ENCODE measurements around the gene FAH.
"Not testable (repeated sequence)": the region's sequence is repeated elsewhere in the genome, so short reads cannot be mapped to it uniquely, and the experiment has no call there.

The FAH gene

DNA sequence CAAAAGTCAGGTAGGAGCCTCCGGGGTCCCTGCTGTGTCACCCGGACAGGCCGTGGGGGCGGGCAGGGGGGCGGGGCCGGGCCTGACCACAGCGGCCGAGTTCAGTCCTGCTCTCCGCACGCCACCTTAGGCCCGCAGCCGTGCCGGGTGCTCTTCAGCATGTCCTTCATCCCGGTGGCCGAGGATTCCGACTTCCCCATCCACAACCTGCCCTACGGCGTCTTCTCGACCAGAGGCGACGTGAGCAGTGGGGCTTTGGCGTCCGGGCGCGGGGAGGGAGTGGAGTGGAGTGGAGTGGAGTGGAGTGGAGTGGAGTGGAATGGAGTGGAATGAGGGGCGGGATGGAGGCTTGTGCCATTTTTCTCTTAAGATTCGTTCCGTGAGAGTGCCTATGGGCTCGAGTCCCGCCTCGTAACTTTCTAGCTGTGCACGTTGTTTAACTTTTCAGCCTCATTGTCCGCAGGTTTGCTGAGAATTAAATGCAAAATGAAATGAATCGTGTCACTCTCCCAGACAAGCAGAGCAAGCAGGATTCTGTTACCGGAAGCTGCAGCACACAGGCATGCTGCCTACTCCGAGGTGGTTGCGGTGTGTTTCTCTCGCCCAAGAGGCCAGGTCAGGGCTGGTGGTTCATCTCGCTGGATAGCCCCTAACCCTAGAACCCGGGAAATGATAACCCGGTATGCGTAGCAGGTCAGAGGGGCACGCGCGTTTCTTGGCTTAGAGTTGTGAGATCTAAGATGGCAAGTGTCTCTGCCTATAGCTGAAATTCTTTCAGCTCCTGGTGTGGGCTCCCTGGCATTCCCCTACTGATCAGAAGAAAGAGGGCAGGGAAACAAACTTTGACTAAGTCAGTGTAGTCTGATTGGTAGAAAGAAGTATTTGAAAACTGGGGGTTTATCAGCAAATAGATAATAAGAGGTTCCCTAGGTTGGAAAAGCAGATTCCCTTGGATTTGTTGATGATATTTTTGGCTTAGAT is at the start of gene FAH:
Gene FAH, plus strand, starts transcription at position 104 of the 981 bp plus-strand sequence. Its CDS starts 56 bp downstream, at position 160.
- DNase-seq (ENCODE audit: low read depth) = no peak

- DNase-seq (ENCODE audit: low read depth) = no peak
Measured at GRCh38 chr15:80105193-80105592, 47.6 kb upstream of the FAH start.

DNA sequence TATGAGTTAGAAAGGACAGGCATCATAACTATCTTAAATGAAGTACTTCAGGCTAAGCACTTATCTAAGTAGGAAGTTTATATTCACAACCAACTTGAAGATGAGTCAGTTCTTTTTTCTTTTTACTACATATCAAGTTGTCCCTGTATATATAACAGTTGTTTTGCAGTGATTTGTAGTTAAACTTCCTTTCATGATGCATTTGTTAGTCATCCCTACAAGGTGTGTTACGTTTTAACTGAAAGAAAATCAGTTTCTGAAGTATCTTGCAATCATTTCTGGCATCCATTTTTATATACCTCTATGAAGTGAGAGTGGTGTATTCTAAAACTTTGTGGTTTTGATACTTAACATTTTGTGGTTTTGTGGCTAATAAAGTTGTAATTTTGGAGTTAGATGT is 47.2 kb upstream of the FAH start:
- no peak for DNase-seq (ENCODE audit: low read depth)

- DNase-seq (ENCODE audit: low read depth) = no peak
Measured at GRCh38 chr15:80106051-80106450, 46.7 kb upstream of the FAH start.

DNA sequence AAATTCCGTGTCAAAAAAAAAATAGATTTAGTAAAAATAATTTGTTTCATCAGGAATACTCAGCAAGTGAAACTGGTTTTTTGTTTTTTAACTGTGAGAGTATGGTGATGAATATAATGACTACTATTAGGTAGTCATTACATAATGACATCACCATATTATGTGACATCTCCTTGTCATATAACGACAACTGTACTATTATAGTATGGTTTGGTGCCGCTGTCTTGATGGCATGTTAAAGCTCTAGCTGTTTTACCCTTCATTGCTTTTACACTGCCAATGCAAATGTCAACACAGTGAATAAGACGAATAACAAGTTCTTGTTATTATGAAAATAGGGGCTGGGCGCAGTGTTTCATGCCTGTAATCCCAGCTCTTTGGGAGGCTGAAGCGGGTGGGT is 45.6 kb upstream of the FAH start:
- DNase-seq (ENCODE audit: low read depth) = no peak

DNA sequence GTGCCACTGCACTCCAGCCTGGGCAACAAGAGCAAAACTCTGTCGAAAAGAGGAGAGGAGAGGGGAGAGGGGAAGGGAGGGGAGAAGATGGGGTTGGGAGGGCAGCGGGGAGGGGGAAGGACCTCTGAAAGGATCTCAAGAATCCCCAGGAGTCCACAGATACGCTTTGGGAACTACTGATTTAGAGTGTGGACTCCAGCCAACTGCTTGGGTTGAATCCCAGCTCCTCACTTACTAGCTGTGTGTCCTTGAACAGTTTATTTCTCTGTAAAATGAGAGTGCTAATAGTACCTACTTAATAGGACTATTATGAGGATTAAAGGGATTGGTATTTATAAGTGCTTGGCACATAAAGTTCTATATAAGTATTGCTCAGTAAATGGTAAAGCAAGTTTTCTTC is 45.0 kb upstream of the FAH start:
- no peak for DNase-seq (ENCODE audit: low read depth)

GRCh38 chr15:80109388-80109787 is 43.4 kb upstream of the FAH start:
- DNase-seq (ENCODE audit: low read depth) = no peak

DNA sequence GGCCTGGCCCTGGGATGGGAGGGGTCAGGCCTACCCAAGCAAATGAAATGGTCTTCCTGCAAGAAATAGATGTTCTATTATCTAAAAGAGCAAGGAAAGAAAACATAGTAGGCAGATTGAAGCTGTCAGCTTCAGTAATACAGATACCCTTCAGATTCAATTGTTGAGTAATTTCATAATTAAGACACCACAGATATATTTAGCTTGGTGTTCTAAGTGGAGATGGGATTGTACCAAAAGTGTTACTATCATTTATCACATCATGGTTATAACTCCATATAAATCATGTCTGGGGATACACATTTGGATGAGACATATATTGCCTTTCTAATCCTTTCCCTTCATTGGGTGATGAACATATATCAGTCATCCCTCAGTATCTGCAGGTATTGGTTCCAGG is 41.9 kb upstream of the FAH start:
- no peak for DNase-seq (ENCODE audit: low read depth)

DNA sequence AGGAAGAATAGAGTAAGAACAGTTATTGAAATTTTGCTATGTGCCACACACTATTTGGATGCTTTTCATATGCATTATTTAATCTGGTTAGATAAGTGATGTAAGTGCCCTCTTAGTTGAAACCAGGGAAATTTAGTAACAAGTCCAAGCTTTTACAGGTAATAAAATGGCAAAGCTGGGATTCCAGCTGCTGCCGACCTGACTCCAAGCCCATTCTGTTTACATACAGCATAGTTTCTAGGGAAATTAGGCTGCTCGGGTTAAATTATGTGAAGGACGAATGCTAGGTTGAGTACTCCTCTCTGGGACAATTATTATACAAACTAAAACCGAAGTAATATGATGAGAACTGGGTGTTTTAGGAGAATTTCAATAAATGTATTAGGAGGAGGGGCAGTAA is 38.7 kb upstream of the FAH start:
- no peak for DNase-seq (ENCODE audit: low read depth)

DNA sequence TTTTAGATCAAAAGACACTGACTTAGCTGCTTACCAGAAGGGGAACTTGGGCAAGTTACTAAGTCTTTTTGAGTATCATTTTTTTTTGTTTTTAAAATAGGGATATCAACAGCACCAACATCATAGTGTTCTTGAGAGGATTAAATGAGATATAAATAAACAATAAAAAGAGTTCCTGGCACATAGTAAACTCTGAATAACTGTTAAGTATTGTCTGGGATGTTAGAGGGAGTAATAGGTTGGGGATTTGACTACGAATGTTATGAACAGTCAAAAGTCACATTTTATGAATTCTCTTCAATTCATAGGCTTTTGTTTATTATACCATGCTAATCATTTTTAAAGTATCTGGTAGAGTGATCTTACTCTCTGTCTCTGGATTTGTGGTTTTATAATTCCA is 37.8 kb upstream of the FAH start:
- DNase-seq (ENCODE audit: low read depth) = no peak

DNA sequence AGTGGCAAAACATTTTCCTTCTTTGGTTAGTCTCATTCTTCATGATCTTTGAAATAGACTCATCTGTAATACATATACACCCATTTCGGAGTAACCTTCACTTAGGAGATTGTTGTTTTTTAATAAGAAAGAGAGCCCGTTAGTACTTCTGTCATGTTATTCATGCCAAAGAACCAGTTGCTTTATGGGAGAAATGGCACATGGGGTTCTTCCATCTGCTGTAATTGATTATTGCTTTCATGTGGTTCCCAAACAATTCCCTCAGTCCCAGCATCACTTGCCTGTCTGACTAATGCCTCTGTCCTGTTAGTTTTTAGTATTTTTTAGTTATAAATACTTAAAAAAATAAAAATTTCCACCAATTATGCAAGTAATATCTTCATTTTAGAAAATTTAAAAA is 33.8 kb upstream of the FAH start:
- DNase-seq (ENCODE audit: low read depth) = no peak

GRCh38 chr15:80120636-80121035 is 32.2 kb upstream of the FAH start:
- no peak for DNase-seq (ENCODE audit: low read depth)

GRCh38 chr15:80121546-80121945 is 31.3 kb upstream of the FAH start:
- no peak for DNase-seq (ENCODE audit: low read depth)

GRCh38 chr15:80123034-80123433 is 29.8 kb upstream of the FAH start:
- DNase-seq (ENCODE audit: low read depth) = no peak

GRCh38 chr15:80127253-80127652 is 25.5 kb upstream of the FAH start:
- not testable (repeated sequence) for DNase-seq (ENCODE audit: low read depth)

GRCh38 chr15:80127911-80128310 is 24.9 kb upstream of the FAH start:
- no peak for DNase-seq (ENCODE audit: low read depth)

DNA sequence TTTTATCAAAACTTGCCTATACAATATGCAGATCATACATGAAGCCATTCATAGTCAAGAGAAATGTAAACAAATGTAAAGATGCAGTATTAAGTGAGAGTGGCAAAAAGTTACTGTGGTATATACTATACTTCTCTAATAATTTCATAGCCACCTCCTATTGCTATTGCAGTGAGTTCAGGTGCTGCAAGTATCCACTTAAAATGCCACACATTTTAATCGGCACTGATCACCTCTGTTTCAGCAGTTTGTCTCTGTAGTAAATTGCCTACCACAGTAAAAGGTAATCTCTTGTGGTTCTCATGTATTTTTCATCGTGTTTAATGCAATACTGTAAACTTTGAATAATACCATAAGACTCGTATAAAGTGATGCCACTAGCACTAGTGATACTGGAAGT is 20.4 kb upstream of the FAH start:
- no peak for DNase-seq (ENCODE audit: low read depth)

GRCh38 chr15:80136854-80137253 is 15.9 kb upstream of the FAH start:
- no peak for DNase-seq (ENCODE audit: low read depth)

GRCh38 chr15:80138961-80139360 is 13.8 kb upstream of the FAH start:
- DNase-seq (ENCODE audit: low read depth) = no peak

- DNase-seq (ENCODE audit: low read depth) = no peak
Measured at GRCh38 chr15:80140909-80141308, 11.9 kb upstream of the FAH start.

- no peak for DNase-seq (ENCODE audit: low read depth)
Measured at GRCh38 chr15:80141916-80142598, 10.7 kb upstream of the FAH start.

- no peak for DNase-seq (ENCODE audit: low read depth)
Measured at GRCh38 chr15:80142646-80143045, 10.2 kb upstream of the FAH start.

GRCh38 chr15:80151148-80151547 is 1.7 kb upstream of the FAH start:
- no peak for DNase-seq (ENCODE audit: low read depth)
